ENCODE measurements around the gene NNAT. TPM values are rescaled to one million over a fixed set of nuclear protein-coding genes. Genes with fewer than 3 reads are reported as not detected.

Gene NNAT
- total and polyA plus RNA-seq, 2 donors (not counting 1 experiment from before 2014, with no cell fraction given) = not detected

GRCh38 chr20:37506152-37506725 lies 14.8 kb upstream of the NNAT start:
- H2AFZ ChIP-seq (ENCODE audit: insufficient read depth, low read depth, low read length, poor library complexity, severe bottlenecking) = no peak overlapping the region
- no peak overlapping the region for H3K4me3 ChIP-seq (ENCODE audit: control extremely low read depth in 1 of 5, extremely low read depth in 1 of 5, insufficient read depth in 1 of 5, low read depth in 2 of 5, low read length in 4 of 5)
- no peak for TF ChIP-seq CTCF (IDR thresholded peaks at IDR 0.05)
- TF ChIP-seq EZH2 (IDR thresholded peaks at IDR 0.05; ENCODE audit: borderline replicate concordance, insufficient read depth, low read depth, low read length, poor library complexity, severe bottlenecking) = no peak
- intact Hi-C loops (cut with micrococcal nuclease) = no loop called here
- peaks cover 0 to 29% of the 10 kb centered on the region in 2 experiments for H3K36me3 ChIP-seq (replicated peaks in 1 of 2; ENCODE audit: control extremely low read depth in 1 of 2, control insufficient read depth in 1 of 2, extremely low read depth in 1 of 2, insufficient read depth in 2 of 2, low read length in 1 of 2)
- peaks cover 38% of the 10 kb centered on the region for H4K20me1 ChIP-seq (ENCODE audit: control insufficient read depth, insufficient read depth, low read length, poor library complexity, severe bottlenecking)
- 95% methylated on average over 4 of the region's 4 CpGs for WGBS (ENCODE audit: insufficient coverage)
- no peak overlapping the region for H3K4me3 Mint-ChIP-seq
- H3K27me3 Mint-ChIP-seq = no peaks in the 10 kb centered on the region
- ChIA-PET CTCF (no interaction called here), POLR2A (no interaction called here)
- no peak overlapping the region for H3K9ac ChIP-seq (ENCODE audit: low read length)
- no peak overlapping the region for H3K4me2 ChIP-seq (replicated peaks; ENCODE audit: low read depth, low read length, poor library complexity, severe bottlenecking)
- H3K27me3 ChIP-seq (replicated peaks in 1 of 4; ENCODE audit: control extremely low read depth in 1 of 4, control insufficient read depth in 3 of 4, insufficient read depth in 4 of 4, low read length in 3 of 4) = no peaks in the 10 kb centered on the region
- peaks cover 14 to 17% of the 10 kb centered on the region in 2 donors for H3K4me1 ChIP-seq (ENCODE audit: control insufficient read depth in 2 of 2, insufficient read depth in 2 of 2, low read length in 2 of 2)
- no peak for DNase-seq
- no peak overlapping the region for H3K27ac ChIP-seq (ENCODE audit: low read length in 2 of 2)
- H3K79me2 ChIP-seq (ENCODE audit: control insufficient read depth, insufficient read depth, low read length) = peaks cover 9% of the 10 kb centered on the region
- H3K9me3 Mint-ChIP-seq (ENCODE audit: insufficient read depth) = no peaks in the 10 kb centered on the region
- no peak for ATAC-seq (ENCODE audit: low read depth)
- no peaks in the 10 kb centered on the region for H3K9me3 ChIP-seq (ENCODE audit: control extremely low read depth in 1 of 3, control insufficient read depth in 2 of 3, insufficient read depth in 1 of 3, low read length in 2 of 3)
- H3K4me1 Mint-ChIP-seq = peaks cover 1% of the 10 kb centered on the region
- H3K27ac Mint-ChIP-seq = no peak overlapping the region

- no peaks in the 10 kb centered on the region for H3K27me3 Mint-ChIP-seq
- ATAC-seq (ENCODE audit: low read depth) = no peak
- 98% methylated on average over 4 of the region's 5 CpGs for WGBS (ENCODE audit: insufficient coverage)
Measured at GRCh38 chr20:37510226-37510625, 10.8 kb upstream of the NNAT start.

More at GRCh38 chr20:37510226-37510625, 10.8 kb upstream of the NNAT start:
- no peak overlapping the region for H3K27ac ChIP-seq (ENCODE audit: low read length in 2 of 2)
- H3K9me3 Mint-ChIP-seq (ENCODE audit: insufficient read depth) = no peaks in the 10 kb centered on the region
- CTCF ChIA-PET = interaction anchor here (1.2 to 1.5 kb wide), 2 partner anchors 23 to 119 kb away, joined by 3 to 4 read pairs; no protein-coding TSS in a partner anchor
- peaks cover 0 to 64% of the 10 kb centered on the region in 2 experiments for H3K36me3 ChIP-seq (replicated peaks in 1 of 2; ENCODE audit: control extremely low read depth in 1 of 2, control insufficient read depth in 1 of 2, extremely low read depth in 1 of 2, insufficient read depth in 2 of 2, low read length in 1 of 2)
- H3K4me1 ChIP-seq (ENCODE audit: control insufficient read depth in 2 of 2, insufficient read depth in 2 of 2, low read length in 2 of 2) = peaks cover 14 to 17% of the 10 kb centered on the region in 2 donors
- H4K20me1 ChIP-seq (ENCODE audit: control insufficient read depth, insufficient read depth, low read length, poor library complexity, severe bottlenecking) = peaks cover 73% of the 10 kb centered on the region
- H3K4me1 Mint-ChIP-seq = peaks cover 15% of the 10 kb centered on the region
- H2AFZ ChIP-seq (ENCODE audit: insufficient read depth, low read depth, low read length, poor library complexity, severe bottlenecking) = no peak overlapping the region
- no peak for DNase-seq
- no peaks in the 10 kb centered on the region for H3K9me3 ChIP-seq (ENCODE audit: control extremely low read depth in 1 of 3, control insufficient read depth in 2 of 3, insufficient read depth in 1 of 3, low read length in 2 of 3)
- POLR2A ChIA-PET = interaction anchor here (0.6 kb wide), 1 partner anchor 11 kb away, joined by 5 read pairs; no protein-coding TSS in a partner anchor
- no peak overlapping the region for H3K4me3 Mint-ChIP-seq
- intact Hi-C loops (cut with micrococcal nuclease) = no loop called here
- H3K27me3 ChIP-seq (replicated peaks in 1 of 4; ENCODE audit: control extremely low read depth in 1 of 4, control insufficient read depth in 3 of 4, insufficient read depth in 4 of 4, low read length in 3 of 4) = no peaks in the 10 kb centered on the region
- no peak overlapping the region for H3K4me3 ChIP-seq (ENCODE audit: control extremely low read depth in 1 of 5, extremely low read depth in 1 of 5, insufficient read depth in 1 of 5, low read depth in 2 of 5, low read length in 4 of 5)
- no peak overlapping the region for H3K27ac Mint-ChIP-seq
- H3K4me2 ChIP-seq (replicated peaks; ENCODE audit: low read depth, low read length, poor library complexity, severe bottlenecking) = no peak overlapping the region
- H3K9ac ChIP-seq (ENCODE audit: low read length) = no peak overlapping the region
- no peak for TF ChIP-seq CTCF (IDR thresholded peaks at IDR 0.05)
- TF ChIP-seq EZH2 (IDR thresholded peaks at IDR 0.05; ENCODE audit: borderline replicate concordance, insufficient read depth, low read depth, low read length, poor library complexity, severe bottlenecking) = no peak
- H3K79me2 ChIP-seq (ENCODE audit: control insufficient read depth, insufficient read depth, low read length) = peaks cover 39% of the 10 kb centered on the region

Measured in B cell (primary cell).